HepG2 (cell line): ENCODE data around the gene PFDN5. TPM values are rescaled to one million over a fixed set of nuclear protein-coding genes. Genes with fewer than 3 reads are reported as not detected.
A peak's percentile ranks its signal among the peaks of the same experiment; 100 is the strongest.

ENCODE experiments used
- ATF7-NPFF ChIP-seq: sonication (generic); formaldehyde crosslinking; IDR thresholded peaks from 2 replicates; pipeline ENCODE4 v1.8.1; 2023; ENCODE audit warnings: mild to moderate bottlenecking, low read depth, missing genetic modification reagents, moderate library complexity
- CEBPZ ChIP-seq: IDR thresholded peaks from 2 replicates; pipeline ENCODE4 v1.6.1; 2012; ENCODE audit warnings: low read length, improper control_type of control experiment
- HNF4A ChIP-seq: sonication (generic); formaldehyde crosslinking; IDR thresholded peaks from 2 replicates; pipeline ENCODE4 v1.4.0; 2020; ENCODE audit warnings: missing genetic modification reagents
- JUND ChIP-seq: sonication (generic); formaldehyde crosslinking; IDR thresholded peaks from 2 replicates; pipeline ENCODE4 v1.8.0; 2022; ENCODE audit warnings: mild to moderate bottlenecking, missing genetic modification reagents
- MTA3 ChIP-seq: sonication (generic); formaldehyde crosslinking; IDR thresholded peaks from 2 replicates; pipeline ENCODE4 v1.4.0; 2020; ENCODE audit warnings: missing genetic modification reagents
- NFE2L1 ChIP-seq: sonication (generic); formaldehyde crosslinking; IDR thresholded peaks from 2 replicates; pipeline ENCODE4 v1.4.0; 2020; ENCODE audit warnings: missing genetic modification reagents, mild to moderate bottlenecking, borderline replicate concordance
- PTBP1 ChIP-seq: fragments of 200-400 bp; formaldehyde crosslinking; IDR thresholded peaks from 2 replicates; pipeline ENCODE4 v1.6.1; 2018; ENCODE audit warnings: low read length, low read depth; ENCODE audit not compliant: poor library complexity, severe bottlenecking
- RARG ChIP-seq: sonication (generic); formaldehyde crosslinking; IDR thresholded peaks from 2 replicates; pipeline ENCODE4 v1.4.0; 2020; ENCODE audit warnings: low read depth, mild to moderate bottlenecking, missing genetic modification reagents
- SCMH1 ChIP-seq: sonication (generic); formaldehyde crosslinking; IDR thresholded peaks from 2 replicates; pipeline ENCODE4 v1.9.0; 2021; ENCODE audit warnings: missing genetic modification reagents, mild to moderate bottlenecking, borderline replicate concordance
- SP4 ChIP-seq: sonication (generic); formaldehyde crosslinking; IDR thresholded peaks from 2 replicates; pipeline ENCODE4 v1.8.1; 2023; ENCODE audit warnings: mild to moderate bottlenecking, missing genetic modification reagents
- SUZ12 ChIP-seq: fragments of 150-350 bp; IDR thresholded peaks from 2 replicates; pipeline ENCODE4 v1.6.1; 2014; ENCODE audit warnings: low read depth, low read length
- TBP ChIP-seq: sonication (generic); formaldehyde crosslinking; IDR thresholded peaks from 2 replicates; pipeline ENCODE4 v1.5.0; 2020; ENCODE audit warnings: missing genetic modification reagents
- TP53 ChIP-seq: sonication (generic); formaldehyde crosslinking; conservative IDR thresholded peaks from 2 replicates; pipeline ENCODE4 v1.4.0; 2020; ENCODE audit warnings: missing genetic modification reagents
- ZFP41 ChIP-seq: sonication (generic); formaldehyde crosslinking; IDR thresholded peaks from 2 replicates; pipeline ENCODE4 v1.4.0; 2020; ENCODE audit warnings: mild to moderate bottlenecking, missing genetic modification reagents, borderline replicate concordance
- ZFP91 ChIP-seq: sonication (generic); formaldehyde crosslinking; IDR thresholded peaks from 2 replicates; pipeline ENCODE4 v1.9.0; 2022; ENCODE audit warnings: missing genetic modification reagents, mild to moderate bottlenecking, borderline replicate concordance
- ZFY ChIP-seq: sonication (generic); formaldehyde crosslinking; IDR thresholded peaks from 2 replicates; pipeline ENCODE4 v1.4.0; 2020; ENCODE audit warnings: missing genetic modification reagents
- ZIK1 ChIP-seq: sonication (generic); formaldehyde crosslinking; IDR thresholded peaks from 2 replicates; pipeline ENCODE4 v1.5.0; 2020; ENCODE audit warnings: mild to moderate bottlenecking, low read depth, missing genetic modification reagents, borderline replicate concordance
- ZNF281 ChIP-seq: sonication (generic); formaldehyde crosslinking; IDR thresholded peaks from 2 replicates; pipeline ENCODE4 v1.4.0; 2020; ENCODE audit warnings: missing genetic modification reagents, borderline replicate concordance
- ZNF282 ChIP-seq: fragments of 450-650 bp; IDR thresholded peaks from 2 replicates; pipeline ENCODE4 v1.6.1; 2018; ENCODE audit not compliant: partially characterized antibody
- ZNF589 ChIP-seq: sonication (generic); formaldehyde crosslinking; conservative IDR thresholded peaks from 2 replicates; pipeline ENCODE4 v1.8.0; 2022; ENCODE audit warnings: mild to moderate bottlenecking, moderate library complexity, missing genetic modification reagents
- ZNF619 ChIP-seq: sonication (generic); formaldehyde crosslinking; IDR thresholded peaks from 2 replicates; pipeline ENCODE4 v1.4.0; 2020; ENCODE audit warnings: mild to moderate bottlenecking, missing genetic modification reagents
- ZNF773 ChIP-seq: sonication (generic); formaldehyde crosslinking; IDR thresholded peaks from 2 replicates; pipeline ENCODE4 v1.4.0; 2020; ENCODE audit warnings: missing genetic modification reagents, borderline replicate concordance
- ZNF781 ChIP-seq: sonication (generic); formaldehyde crosslinking; IDR thresholded peaks from 2 replicates; pipeline ENCODE4 v1.5.1; 2020; ENCODE audit warnings: borderline replicate concordance, mild to moderate bottlenecking, missing genetic modification reagents; ENCODE audit errors: not compliant biosample characterization
- ZNF839 ChIP-seq: sonication (generic); formaldehyde crosslinking; IDR thresholded peaks from 2 replicates; pipeline ENCODE4 v1.4.0; 2020; ENCODE audit warnings: missing genetic modification reagents, mild to moderate bottlenecking, borderline replicate concordance
- polyA plus RNA-seq, 8 experiments: library from polyadenylated mRNA; depleted of rRNA in 3 of 8; stranded (reverse) in 7 of 8; unstranded in 1 of 8; fragments of >200 nt; fragmentation: Illumina TruSeq in 4 of 8; extraction: Trizol in 4 of 8; gene quantifications; 2 replicates each; pipeline versions ENCODE4 v1.2.1 to v1.2.3, GENCODE V29; 2011 to 2016; ENCODE audit warnings: low read depth in 4 of 8, missing spikeins in 1 of 8, mixed read lengths in 1 of 8; ENCODE audit not compliant: insufficient read depth in 1 of 8
- total RNA-seq, 5 experiments: library from RNA; depleted of rRNA; stranded (reverse); fragments of >200 nt; fragmentation: Illumina TruSeq; extraction: Trizol; gene quantifications; 2 replicates each; pipeline ENCODE4 v1.2.3, GENCODE V29; 2016; ENCODE audit warnings: low read depth in 1 of 5

The PFDN5 gene
- total and polyA plus RNA-seq, 2 of the 13 experiments (the other 11 are each of a cell fraction or from before 2014, with no cell fraction given): 449 to 462 TPM

- no peak for TF ChIP-seq ZNF281
- no peak for TF ChIP-seq ZNF282
- peak; percentile 56; the same call in 1 of the 2 replicates for TF ChIP-seq SP4
- no peak for TF ChIP-seq ZNF589 (CRISPR knock-in tag)
- peak; percentile 81 for TF ChIP-seq SUZ12
- TF ChIP-seq TBP (CRISPR knock-in tag): no peak
- no peak for TF ChIP-seq TP53 (CRISPR knock-in tag)
- no peak for TF ChIP-seq HNF4A
- TF ChIP-seq ZFP41: no peak
- peak; percentile 79 for TF ChIP-seq ZFP91 (CRISPR knock-in tag)
- TF ChIP-seq SCMH1 (CRISPR knock-in tag): no peak
- no peak for TF ChIP-seq JUND (CRISPR knock-in tag)
- TF ChIP-seq PTBP1: no peak
- TF ChIP-seq ZNF773 (CRISPR knock-in tag): no peak
- TF ChIP-seq NFE2L1: no peak
- TF ChIP-seq ZNF839 (CRISPR knock-in tag): no peak
- no peak for TF ChIP-seq ZNF619 (CRISPR knock-in tag)
- TF ChIP-seq CEBPZ: no peak
- TF ChIP-seq RARG: no peak
- TF ChIP-seq ATF7-NPFF (CRISPR knock-in tag): 0 out of 2 replicates have a peak, but pooled peaks have one; percentile 58
- no peak for TF ChIP-seq MTA3
- no peak for TF ChIP-seq ZNF781 (CRISPR knock-in tag)
- TF ChIP-seq ZFY (CRISPR knock-in tag): peak; percentile 83
- no peak for TF ChIP-seq ZIK1 (CRISPR knock-in tag)
Observed at GRCh38 chr12:53267999-53268629, 27.2 kb upstream of the PFDN5 start, which contains the start of gene ESPL1 (continued).
